HG02623 (cell line): ENCODE data around the gene DOC2A.

Experiments used
- ATAC-seq: cut with Tn5 transposase; IDR thresholded peaks from one replicate; pipeline ENCODE4 v1.9.1; 2021; ENCODE audit warnings: moderate library complexity; ENCODE audit not compliant: unreplicated experiment

The DOC2A gene

DNA sequence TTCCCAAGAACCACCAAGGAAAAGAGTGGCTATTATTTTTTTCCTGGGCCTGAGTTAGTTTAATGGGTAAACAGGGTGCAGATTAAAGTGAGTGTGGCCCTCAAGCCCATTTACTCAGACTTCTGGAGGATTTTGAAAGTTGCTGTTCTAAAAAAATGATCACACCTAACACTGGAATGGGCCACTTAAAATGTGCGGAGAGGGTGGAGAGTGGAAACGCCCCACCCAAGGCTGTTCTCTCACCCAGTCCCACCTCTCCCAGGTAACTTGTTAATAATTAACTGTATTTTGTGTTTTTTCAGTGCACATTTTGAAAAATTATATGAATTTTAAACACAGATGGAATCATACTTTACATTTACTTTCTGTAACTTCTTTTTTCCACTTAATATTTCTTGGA is 20.8 kb downstream of the DOC2A start:
- no peak for ATAC-seq

- no peak for ATAC-seq
These were observed 21.5 kb downstream of the DOC2A start for GRCh38 chr16:29989111-29989858.

DNA sequence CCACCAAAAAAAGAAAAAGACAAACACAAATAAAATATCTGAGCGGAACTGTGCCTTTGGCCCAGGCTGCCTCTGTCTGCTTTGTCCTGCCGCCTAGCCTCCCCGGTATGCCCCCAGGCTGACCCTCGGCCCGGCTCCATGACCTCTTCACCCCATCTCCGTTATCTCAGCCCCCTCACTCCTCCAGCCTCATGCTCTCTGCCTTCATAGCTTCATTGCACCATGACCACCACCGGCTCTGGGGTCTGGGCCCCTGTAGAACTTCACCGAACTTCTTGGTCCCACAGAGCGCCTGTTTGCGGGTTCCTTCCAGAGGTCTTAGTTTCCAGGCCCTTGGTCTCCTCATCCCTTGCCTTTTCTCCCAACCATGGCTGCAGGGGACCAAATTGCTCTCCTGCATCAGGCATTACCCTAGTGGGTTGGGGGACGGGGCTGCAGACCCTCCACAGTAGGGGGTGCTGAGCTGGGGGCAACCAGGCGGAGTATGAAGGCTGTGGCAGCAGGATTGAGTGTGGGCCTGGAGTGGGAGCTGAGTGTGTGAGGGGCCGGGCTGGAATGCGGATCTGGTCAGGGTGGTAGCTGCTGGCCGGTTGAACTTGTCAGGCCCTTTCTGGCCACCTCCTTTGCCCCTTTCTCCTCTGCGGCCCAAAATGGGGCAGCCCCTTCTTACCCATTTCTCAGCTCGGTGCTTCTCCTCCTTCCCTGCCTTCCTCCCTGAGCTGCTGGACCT is 22.3 kb downstream of the DOC2A start:
- ATAC-seq: no peak

GRCh38 chr16:29987371-29988085 is 23.3 kb downstream of the DOC2A start:
- ATAC-seq: no peak

DNA sequence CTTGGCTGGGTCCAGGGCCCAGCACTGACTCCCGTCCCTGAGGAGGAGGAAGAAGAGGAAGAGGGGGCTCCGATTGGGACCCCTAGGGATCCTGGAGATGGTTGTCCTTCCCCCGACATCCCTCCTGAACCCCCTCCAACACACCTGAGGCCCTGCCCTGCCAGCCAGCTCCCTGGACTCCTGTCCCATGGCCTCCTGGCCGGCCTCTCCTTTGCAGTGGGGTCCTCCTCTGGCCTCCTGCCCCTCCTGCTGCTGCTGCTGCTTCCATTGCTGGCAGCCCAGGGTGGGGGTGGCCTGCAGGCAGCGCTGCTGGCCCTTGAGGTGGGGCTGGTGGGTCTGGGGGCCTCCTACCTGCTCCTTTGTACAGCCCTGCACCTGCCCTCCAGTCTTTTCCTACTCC is 23.9 kb downstream of the DOC2A start:
- ATAC-seq: no peak

DNA sequence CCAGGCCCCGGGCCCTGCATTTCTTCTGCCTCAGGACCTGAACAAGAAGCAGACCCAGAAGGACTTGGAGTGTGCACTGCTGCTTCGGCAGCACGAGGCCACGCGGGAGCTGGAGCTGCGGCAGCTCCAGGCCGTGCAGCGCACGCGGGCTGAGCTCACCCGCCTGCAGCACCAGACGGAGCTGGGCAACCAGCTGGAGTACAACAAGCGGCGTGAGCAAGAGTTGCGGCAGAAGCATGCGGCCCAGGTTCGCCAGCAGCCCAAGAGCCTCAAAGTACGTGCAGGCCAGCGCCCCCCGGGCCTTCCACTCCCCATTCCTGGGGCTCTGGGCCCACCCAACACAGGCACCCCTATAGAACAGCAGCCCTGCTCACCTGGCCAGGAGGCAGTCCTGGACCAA is 24.6 kb downstream of the DOC2A start:
- ATAC-seq: no peak

- no peak for ATAC-seq
These were observed 25.5 kb downstream of the DOC2A start for GRCh38 chr16:29985271-29985811.

GRCh38 chr16:29984764-29985147 is 26.1 kb downstream of the DOC2A start:
- no peak for ATAC-seq

GRCh38 chr16:29984137-29984763 is 26.6 kb downstream of the DOC2A start:
- no peak for ATAC-seq

DNA sequence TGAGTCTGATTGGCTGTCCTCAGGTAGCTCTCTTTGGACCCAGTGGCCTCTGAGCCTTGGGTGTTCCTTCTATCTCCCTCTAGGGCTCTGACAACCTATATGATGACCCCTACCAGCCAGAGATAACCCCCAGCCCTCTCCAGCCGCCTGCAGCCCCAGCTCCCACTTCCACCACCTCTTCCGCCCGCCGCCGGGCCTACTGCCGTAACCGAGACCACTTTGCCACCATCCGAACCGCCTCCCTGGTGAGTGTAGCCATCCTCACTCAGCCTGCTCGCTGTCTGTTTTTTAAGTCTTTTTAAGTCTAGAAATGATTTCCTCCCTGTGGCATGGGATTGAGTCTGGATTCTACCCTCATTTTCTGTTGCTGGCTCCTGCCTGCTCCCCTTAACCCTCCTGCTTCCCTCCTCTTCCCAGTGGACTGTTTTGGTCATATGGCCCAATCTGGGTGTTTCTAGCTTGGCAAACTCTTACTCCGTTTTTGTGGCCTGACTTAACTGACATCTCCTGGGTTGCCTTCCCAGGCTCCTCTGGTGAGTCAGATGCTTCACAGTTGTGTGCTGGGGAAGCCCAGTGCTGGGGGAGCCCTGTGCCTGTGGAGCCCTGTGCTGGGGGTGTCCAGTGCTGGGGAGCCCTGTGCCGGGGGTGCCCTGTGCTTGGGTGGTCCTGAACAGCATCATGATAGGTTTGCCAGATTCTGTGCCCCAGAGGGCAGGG is 27.2 kb downstream of the DOC2A start:
- no peak for ATAC-seq

DNA sequence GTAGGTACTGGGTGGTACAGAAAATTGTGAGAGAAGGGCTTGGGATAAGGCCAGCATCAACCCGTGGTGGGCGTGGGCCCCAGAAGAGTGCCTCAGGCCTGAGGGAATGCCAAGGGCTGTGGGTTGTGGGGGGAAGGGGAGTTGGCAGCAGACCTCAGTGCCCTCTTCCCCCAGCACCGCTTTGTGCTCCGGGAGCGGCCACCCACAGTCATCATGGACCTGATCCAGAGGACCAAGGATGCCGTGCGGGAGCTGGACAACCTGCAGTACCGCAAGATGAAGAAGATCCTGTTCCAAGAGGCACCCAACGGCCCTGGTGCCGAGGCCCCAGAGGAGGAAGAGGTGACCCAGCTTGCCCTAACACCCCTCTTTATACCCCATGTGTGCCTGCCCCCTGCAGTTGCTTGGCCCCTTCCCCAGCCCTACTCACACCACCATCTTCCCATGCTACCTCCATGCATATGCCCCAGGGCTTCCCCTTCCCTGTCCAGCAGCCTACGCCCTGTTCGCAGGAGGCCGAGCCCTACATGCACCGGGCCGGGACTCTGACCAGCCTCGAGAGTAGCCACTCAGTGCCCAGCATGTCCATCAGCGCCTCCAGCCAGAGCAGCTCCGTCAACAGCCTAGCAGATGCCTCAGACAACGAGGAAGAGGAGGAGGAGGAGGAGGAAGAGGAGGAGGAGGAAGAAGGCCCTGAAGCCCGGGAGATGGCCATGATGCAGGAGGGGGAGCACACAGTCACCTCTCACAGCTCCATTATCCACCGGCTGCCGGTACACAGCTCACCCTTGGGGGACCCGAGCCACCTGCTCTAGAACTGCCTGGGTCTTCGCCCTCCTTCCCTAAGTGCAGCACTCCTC is 28.0 kb downstream of the DOC2A start:
- ATAC-seq: no peak

- no peak for ATAC-seq
These were observed 32.1 kb downstream of the DOC2A start for GRCh38 chr16:29978564-29979270.

DNA sequence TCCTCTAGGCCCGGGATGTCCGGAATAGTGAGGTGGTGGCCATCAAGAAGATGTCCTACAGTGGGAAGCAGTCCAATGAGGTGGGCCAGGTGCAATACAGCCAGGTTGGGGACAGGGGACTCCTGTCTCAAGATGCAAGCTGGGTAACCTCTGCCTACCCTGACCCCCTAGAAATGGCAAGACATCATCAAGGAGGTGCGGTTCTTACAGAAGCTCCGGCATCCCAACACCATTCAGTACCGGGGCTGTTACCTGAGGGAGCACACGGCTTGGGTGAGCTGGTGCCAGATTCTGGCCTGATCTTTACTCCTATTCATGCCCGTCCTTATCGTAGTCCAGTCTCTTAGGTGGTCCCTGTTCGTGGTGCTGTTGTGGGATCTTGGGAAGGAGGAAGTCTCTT is 32.7 kb downstream of the DOC2A start:
- ATAC-seq: no peak

GRCh38 chr16:29977063-29977825 is 33.6 kb downstream of the DOC2A start:
- ATAC-seq: no peak

DNA sequence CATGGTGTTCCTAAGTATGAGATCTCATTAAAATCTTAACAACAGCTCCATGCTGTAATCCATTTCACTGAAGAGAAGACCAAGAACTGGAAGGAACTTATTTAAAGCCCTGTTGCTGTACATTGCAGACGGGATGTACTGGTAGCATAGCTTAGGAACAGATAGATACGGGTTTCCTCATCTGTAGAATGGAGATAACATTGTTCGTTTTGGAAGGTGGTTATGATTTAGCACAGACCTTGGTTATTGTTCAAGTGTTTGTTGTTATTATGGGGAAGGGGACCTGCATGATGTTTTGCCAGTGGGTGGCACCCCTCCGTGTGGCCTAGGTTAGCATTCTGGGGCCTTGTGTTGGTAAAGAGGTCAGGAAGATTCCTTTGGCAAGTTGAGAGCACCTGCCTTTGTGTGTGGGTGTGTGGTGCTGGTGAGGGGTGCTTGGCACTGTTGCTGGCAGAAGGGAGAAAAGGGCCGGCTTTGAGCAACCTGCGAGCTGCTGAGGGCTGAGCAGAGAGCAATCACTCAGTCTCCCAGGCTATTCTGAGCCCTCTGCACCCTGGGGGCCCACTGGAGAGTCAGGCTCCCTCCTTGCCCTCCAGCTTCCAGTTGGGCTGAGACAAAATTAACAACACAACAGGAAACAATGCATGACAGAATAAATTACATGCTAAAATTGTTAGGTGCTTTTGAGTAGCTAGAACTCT is 34.9 kb downstream of the DOC2A start:
- ATAC-seq: no peak

DNA sequence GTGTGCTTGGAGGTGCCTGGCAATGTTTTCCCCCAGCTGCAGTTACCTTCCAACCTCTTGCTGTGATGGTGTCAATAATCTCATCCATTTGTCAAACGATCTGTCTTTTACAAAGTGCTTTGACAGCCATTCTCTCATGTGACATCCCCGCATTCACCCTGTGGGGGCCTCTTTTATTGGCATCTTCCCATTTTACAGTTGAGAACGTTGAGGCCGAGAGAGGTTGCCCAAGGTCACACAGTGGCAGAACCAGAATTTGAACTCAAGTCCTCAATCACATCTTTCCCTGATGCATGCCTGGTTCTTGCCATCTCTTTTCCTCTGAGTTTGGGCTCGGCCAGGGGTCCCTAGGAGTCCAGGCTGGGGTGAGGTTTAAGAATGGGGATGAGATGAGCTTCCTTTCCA is 35.7 kb downstream of the DOC2A start:
- ATAC-seq: no peak

DNA sequence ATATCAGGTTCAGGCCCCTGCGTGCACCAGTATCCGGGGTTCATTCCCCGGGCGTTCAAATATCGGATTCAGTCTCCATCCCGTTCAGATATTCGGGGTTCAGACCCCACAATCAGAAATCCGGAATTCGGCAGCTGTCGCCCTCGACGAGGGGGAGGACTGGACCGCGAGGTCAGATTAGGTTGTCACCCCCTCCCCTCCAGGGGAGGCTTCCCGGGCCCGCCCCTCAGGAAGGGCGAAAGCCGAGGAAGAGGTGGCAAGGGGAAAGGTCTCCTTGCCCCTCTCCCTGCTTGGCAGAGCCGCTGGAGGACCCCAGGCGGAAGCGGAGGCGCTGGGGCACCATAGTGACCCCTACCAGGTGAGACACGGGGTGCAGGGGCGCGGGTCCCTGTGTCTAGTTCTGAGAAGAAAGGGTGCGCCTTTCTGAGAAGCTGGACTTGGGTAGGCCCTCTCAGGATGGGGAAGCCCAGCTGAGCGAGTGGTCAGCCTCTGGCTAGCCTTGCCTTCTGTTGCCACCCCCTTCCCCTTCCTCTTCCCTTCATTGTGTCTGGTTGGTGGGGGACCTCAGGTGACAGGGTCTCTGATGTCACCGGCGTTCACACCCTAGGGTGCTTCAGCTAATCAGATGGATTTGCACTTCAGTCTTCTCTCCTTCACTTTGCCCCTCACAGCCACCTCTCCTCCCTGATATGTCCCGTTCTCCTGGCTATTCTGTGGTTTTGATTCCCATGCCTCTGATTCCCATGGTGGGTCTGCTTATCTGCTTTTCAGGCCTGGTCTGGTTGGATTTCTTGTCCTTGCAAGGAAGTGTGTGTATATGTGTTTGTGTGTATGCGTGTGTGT is 36.3 kb downstream of the DOC2A start:
- ATAC-seq: no peak
